GM12891 (cell line): Measurements from ENCODE around the gene KDM3B.

ENCODE experiments used
- DNase-seq: peaks from one replicate; pipeline ENCODE4 v3.0.0; 2011; ENCODE audit warnings: low spot score; ENCODE audit not compliant: insufficient read length
- FAIRE-seq: peaks from 2 replicates; lab custom pipeline; 2011; peaks lifted over from hg19 to GRCh38; lab: Jason Lieb, UNC
- PAX5 ChIP-seq: IDR thresholded peaks from 2 replicates; pipeline ENCODE4 v1.6.1; 2011; ENCODE audit warnings: low read length, moderate library complexity, mild to moderate bottlenecking; ENCODE audit not compliant: insufficient read depth, severe bottlenecking
- POLR2A ChIP-seq: IDR thresholded peaks from 2 replicates; pipeline ENCODE4 v1.6.1; 2011; ENCODE audit warnings: low read depth, low read length, control low read depth
- POLR2AphosphoS5 ChIP-seq: IDR thresholded peaks from 2 replicates; pipeline ENCODE4 v1.6.1; 2011; ENCODE audit warnings: low read depth, low read length, control low read depth
- POU2F2 ChIP-seq: IDR thresholded peaks from 2 replicates; pipeline ENCODE4 v1.6.1; 2011; ENCODE audit warnings: low read depth, mild to moderate bottlenecking, control low read depth, low read length, moderate library complexity
- SPI1 ChIP-seq: IDR thresholded peaks from 2 replicates; pipeline ENCODE4 v1.6.1; 2011; ENCODE audit warnings: low read depth, low read length, control low read depth
- TAF1 ChIP-seq: IDR thresholded peaks from 2 replicates; pipeline ENCODE4 v1.6.1; 2011; ENCODE audit warnings: low read depth, low read length, control low read depth

KDM3B gene

DNA sequence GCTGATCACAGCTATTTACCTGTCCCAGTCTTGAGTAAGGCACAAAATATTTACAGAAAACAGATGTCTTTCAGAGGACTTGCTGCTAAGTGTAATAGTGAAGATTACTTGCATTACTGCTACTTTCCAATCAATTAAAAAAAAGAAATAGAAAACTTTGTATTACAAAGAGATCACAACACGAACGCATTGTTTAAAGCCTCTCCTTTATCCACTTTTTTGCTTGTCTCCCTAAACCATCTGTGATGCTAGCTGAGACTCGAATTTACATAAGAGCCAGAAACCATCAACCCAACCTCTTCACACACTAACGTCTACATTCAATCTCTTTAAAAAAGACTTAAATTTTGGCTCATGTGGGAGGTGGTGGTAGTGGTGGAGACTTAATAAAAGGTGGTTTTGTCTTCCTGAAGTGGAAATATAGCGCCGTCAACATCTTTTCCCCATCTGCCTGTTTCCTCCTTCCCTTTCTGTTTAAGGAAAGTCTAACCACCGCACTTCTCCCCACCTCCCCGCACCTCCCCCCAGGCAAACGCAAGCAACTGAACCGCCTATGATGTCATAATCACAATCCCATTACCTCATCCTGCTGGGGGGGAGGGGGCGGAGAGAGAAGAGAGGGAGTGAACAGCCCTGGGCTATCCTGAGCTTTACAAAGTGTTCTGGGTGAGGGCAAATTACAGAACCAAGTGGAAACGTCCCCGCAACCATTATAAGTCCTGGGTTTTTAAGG is 15.4 kb upstream of the KDM3B start:
- DNase-seq, result no peak
- FAIRE-seq, result no peak
- TF ChIP-seq TAF1, result no peak
- no peak for TF ChIP-seq POLR2A
- peak; percentile 28 for TF ChIP-seq PAX5
- no peak for TF ChIP-seq SPI1
- no peak for TF ChIP-seq POLR2AphosphoS5
- peak; percentile 38; the same call in 1 of the 2 replicates for TF ChIP-seq POU2F2

GRCh38 chr5:138337685-138338410 is 14.6 kb upstream of the KDM3B start, which contains the start of gene FAM53C:
Gene FAM53C, plus strand, starts transcription at chr5:138338266. Its CDS starts 3,070 bp downstream, at chr5:138341336.
- TF ChIP-seq POU2F2 (peak; percentile 97), POLR2AphosphoS5 (peak; percentile 100), TAF1 (peak; percentile 99), PAX5 (no peak), POLR2A (peak; percentile 100), SPI1 (no peak)
- peak; percentile 82 for DNase-seq
- FAIRE-seq, result peak; percentile 89

GRCh38 chr5:138338411-138339090 is 13.9 kb upstream of the KDM3B start:
- DNase-seq (no peak), FAIRE-seq (no peak)
- 0 out of 2 replicates have a peak, but pooled peaks have one; percentile 36 for TF ChIP-seq POU2F2
- TF ChIP-seq POLR2A, result 0 out of 2 replicates have a peak, but pooled peaks have one; percentile 8
- TF ChIP-seq PAX5, result no peak

GRCh38 chr5:138339091-138339456 is 13.4 kb upstream of the KDM3B start:
- DNase-seq (no peak), FAIRE-seq (peak; percentile 50)
- no peak for TF ChIP-seq PAX5
- TF ChIP-seq SPI1, result no peak
- no peak for TF ChIP-seq POU2F2
- no peak for TF ChIP-seq POLR2A
- TF ChIP-seq POLR2AphosphoS5, result no peak
- no peak for TF ChIP-seq TAF1

GRCh38 chr5:138339464-138339863 is 13.0 kb upstream of the KDM3B start:
- FAIRE-seq, result no peak

DNA sequence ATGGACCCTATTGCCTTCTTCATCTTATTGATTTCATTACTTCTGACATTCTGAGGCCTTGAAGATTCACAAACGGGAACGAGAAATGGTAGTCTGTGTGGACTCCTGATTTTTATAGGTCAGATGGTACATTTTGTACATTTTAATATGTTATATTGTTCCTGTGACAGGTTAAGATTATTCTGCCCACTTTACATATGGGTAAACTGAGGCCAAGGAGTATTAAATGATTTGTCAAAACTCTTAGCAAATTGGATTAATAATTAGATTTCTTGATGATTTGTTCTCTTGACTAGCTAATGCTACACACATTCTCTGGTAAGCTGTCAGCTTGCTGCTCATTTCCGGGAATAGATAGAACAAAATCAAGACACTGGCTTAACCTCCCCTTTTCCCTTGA is 12.5 kb upstream of the KDM3B start:
- FAIRE-seq (no peak), DNase-seq (no peak)
- TF ChIP-seq PAX5, result no peak
- no peak for TF ChIP-seq POU2F2
- no peak for TF ChIP-seq POLR2AphosphoS5
- no peak for TF ChIP-seq SPI1
- no peak for TF ChIP-seq TAF1
- no peak for TF ChIP-seq POLR2A

More at GRCh38 chr5:138339464-138339863, 13.0 kb upstream of the KDM3B start:
- no peak for DNase-seq
- TF ChIP-seq SPI1 (0 out of 2 replicates have a peak, but pooled peaks have one; percentile 19), TAF1 (no peak)

DNA sequence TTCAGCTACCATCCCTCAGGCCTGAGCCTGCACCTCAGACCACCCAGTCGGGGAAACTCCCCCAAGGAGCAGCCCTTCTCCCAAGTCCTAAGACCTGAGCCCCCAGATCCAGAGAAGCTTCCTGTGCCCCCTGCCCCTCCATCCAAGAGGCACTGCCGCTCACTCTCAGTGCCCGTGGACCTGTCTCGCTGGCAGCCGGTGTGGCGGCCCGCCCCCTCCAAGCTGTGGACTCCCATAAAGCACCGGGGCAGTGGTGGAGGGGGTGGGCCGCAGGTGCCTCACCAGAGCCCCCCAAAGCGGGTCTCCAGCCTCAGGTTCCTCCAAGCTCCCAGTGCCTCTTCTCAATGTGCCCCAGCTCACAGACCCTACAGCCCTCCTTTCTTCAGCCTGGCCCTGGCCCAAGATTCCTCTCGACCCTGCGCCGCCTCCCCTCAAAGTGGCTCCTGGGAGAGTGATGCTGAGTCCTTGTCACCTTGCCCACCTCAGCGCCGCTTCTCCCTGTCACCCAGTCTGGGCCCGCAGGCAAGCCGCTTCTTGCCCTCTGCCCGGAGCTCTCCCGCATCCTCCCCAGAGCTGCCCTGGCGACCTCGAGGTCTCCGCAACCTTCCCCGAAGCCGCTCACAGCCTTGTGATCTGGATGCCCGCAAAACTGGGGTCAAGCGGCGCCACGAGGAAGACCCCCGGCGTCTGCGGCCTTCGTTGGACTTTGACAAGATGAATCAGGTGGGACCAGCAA is 7.4 kb upstream of the KDM3B start:
- FAIRE-seq (no peak), DNase-seq (no peak)
- TF ChIP-seq PAX5 (no peak), SPI1 (no peak), POU2F2 (no peak), TAF1 (no peak), POLR2A (no peak), POLR2AphosphoS5 (no peak)

GRCh38 chr5:138346889-138347288 is 5.6 kb upstream of the KDM3B start:
- DNase-seq (no peak), FAIRE-seq (no peak)
- TF ChIP-seq SPI1 (no peak), POLR2A (0 out of 2 replicates have a peak, but pooled peaks have one; percentile 26), TAF1 (no peak)

GRCh38 chr5:138349852-138350562 is 2.5 kb upstream of the KDM3B start:
- TF ChIP-seq POLR2AphosphoS5 (peak; percentile 56; the same call in 1 of the 2 replicates), POLR2A (no peak)
- DNase-seq (no peak), FAIRE-seq (no peak)

DNA sequence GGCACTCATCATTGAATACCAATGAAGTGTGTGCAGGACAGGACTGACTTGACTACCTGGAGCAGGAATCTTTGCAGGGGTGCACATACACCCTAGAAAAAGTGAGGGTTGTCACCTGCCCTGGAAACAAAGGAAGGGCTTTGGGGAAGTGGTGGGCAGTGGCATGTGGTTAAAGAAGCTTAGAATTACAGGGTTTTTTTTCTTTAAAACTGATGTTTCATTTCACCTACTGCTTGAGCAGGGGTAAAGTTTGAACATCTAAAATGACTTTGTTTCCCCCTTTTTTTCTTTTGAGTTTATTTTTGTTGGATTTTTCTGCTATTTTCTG is 2.0 kb upstream of the KDM3B start:
- FAIRE-seq, result no peak
- TF ChIP-seq TAF1 (no peak), POU2F2 (no peak), PAX5 (no peak), POLR2A (no peak), POLR2AphosphoS5 (no peak), SPI1 (no peak)
- no peak for DNase-seq
